ENCODE results near the gene NDUFS6.
"Not testable (repeated sequence)": the region's sequence is repeated elsewhere in the genome, so short reads cannot be mapped to it uniquely, and the experiment has no call there.

Gene NDUFS6

GRCh38 chr5:1806974-1807373 is 5.8 kb downstream of the NDUFS6 start:
- Histone ChIP-seq H3K4me3 (ENCODE audit: insufficient read depth, low read depth, low read length) (no peak overlapping the region), H3K4me1 (ENCODE audit: control insufficient read depth, insufficient read depth, low read length) (peaks cover 3% of the 10 kb centered on the region), H3K9me3 (ENCODE audit: control insufficient read depth, low read length) (no peaks in the 10 kb centered on the region), H3K27me3 (ENCODE audit: control insufficient read depth, insufficient read depth, low read length, poor library complexity, severe bottlenecking) (no peaks in the 10 kb centered on the region), H3K36me3 (ENCODE audit: control insufficient read depth, insufficient read depth, low read length) (peaks cover 41% of the 10 kb centered on the region), H3K27ac (ENCODE audit: insufficient read depth, low read depth, low read length, poor library complexity, severe bottlenecking) (no peak overlapping the region)
- WGBS, 2 experiments = 83 to 84% methylated on average over 16 of the region's 16 CpGs

- H3K9me3 ChIP-seq (ENCODE audit: control insufficient read depth, low read length) = no peaks in the 10 kb centered on the region
- peaks cover under 1% of the 10 kb centered on the region for H3K4me1 ChIP-seq (ENCODE audit: control insufficient read depth, insufficient read depth, low read length)
- H3K4me3 ChIP-seq (ENCODE audit: insufficient read depth, low read depth, low read length) = no peak overlapping the region
- WGBS, 2 experiments = 96 to 97% methylated on average over 20 of the region's 20 CpGs
- H3K27ac ChIP-seq (ENCODE audit: insufficient read depth, low read depth, low read length, poor library complexity, severe bottlenecking) = no peak overlapping the region
- H3K27me3 ChIP-seq (ENCODE audit: control insufficient read depth, insufficient read depth, low read length, poor library complexity, severe bottlenecking) = no peaks in the 10 kb centered on the region
- peaks cover 44% of the 10 kb centered on the region for H3K36me3 ChIP-seq (ENCODE audit: control insufficient read depth, insufficient read depth, low read length)
Observed at GRCh38 chr5:1807451-1808185, 6.4 kb downstream of the NDUFS6 start.

GRCh38 chr5:1808439-1808838 is 7.2 kb downstream of the NDUFS6 start:
- Histone ChIP-seq H3K4me1 (ENCODE audit: control insufficient read depth, insufficient read depth, low read length) (no peaks in the 10 kb centered on the region), H3K9me3 (ENCODE audit: control insufficient read depth, low read length) (no peaks in the 10 kb centered on the region), H3K27me3 (ENCODE audit: control insufficient read depth, insufficient read depth, low read length, poor library complexity, severe bottlenecking) (no peaks in the 10 kb centered on the region), H3K4me3 (ENCODE audit: insufficient read depth, low read depth, low read length) (no peak overlapping the region), H3K36me3 (ENCODE audit: control insufficient read depth, insufficient read depth, low read length) (peaks cover 45% of the 10 kb centered on the region), H3K27ac (ENCODE audit: insufficient read depth, low read depth, low read length, poor library complexity, severe bottlenecking) (no peak overlapping the region)
- 47 to 60% methylated on average over 3 of the region's 3 CpGs for WGBS, 2 experiments

- Histone ChIP-seq H3K9me3 (ENCODE audit: control insufficient read depth, low read length) (no peaks in the 10 kb centered on the region), H3K4me1 (ENCODE audit: control insufficient read depth, insufficient read depth, low read length) (no peaks in the 10 kb centered on the region), H3K27ac (ENCODE audit: insufficient read depth, low read depth, low read length, poor library complexity, severe bottlenecking) (no peak overlapping the region), H3K27me3 (ENCODE audit: control insufficient read depth, insufficient read depth, low read length, poor library complexity, severe bottlenecking) (no peaks in the 10 kb centered on the region), H3K36me3 (ENCODE audit: control insufficient read depth, insufficient read depth, low read length) (peaks cover 44% of the 10 kb centered on the region), H3K4me3 (ENCODE audit: insufficient read depth, low read depth, low read length) (no peak overlapping the region)
- 90 to 91% methylated on average over 32 of the region's 32 CpGs for WGBS, 2 experiments
Observed at GRCh38 chr5:1809416-1810035, 8.3 kb downstream of the NDUFS6 start.

- H3K36me3 ChIP-seq (ENCODE audit: control insufficient read depth, insufficient read depth, low read length) = peaks cover 41% of the 10 kb centered on the region
- no peaks in the 10 kb centered on the region for H3K4me1 ChIP-seq (ENCODE audit: control insufficient read depth, insufficient read depth, low read length)
- H3K4me3 ChIP-seq (ENCODE audit: insufficient read depth, low read depth, low read length) = no peak overlapping the region
- 93 to 94% methylated on average over 10 of the region's 10 CpGs for WGBS, 2 experiments
- no peaks in the 10 kb centered on the region for H3K9me3 ChIP-seq (ENCODE audit: control insufficient read depth, low read length)
- no peak overlapping the region for H3K27ac ChIP-seq (ENCODE audit: insufficient read depth, low read depth, low read length, poor library complexity, severe bottlenecking)
- no peaks in the 10 kb centered on the region for H3K27me3 ChIP-seq (ENCODE audit: control insufficient read depth, insufficient read depth, low read length, poor library complexity, severe bottlenecking)
Observed at GRCh38 chr5:1810581-1811101, 9.4 kb downstream of the NDUFS6 start.

- H3K27me3 ChIP-seq (ENCODE audit: control insufficient read depth, insufficient read depth, low read length, poor library complexity, severe bottlenecking) = no peaks in the 10 kb centered on the region
- 94 to 95% methylated on average over 30 of the region's 30 CpGs for WGBS, 2 experiments
- no peaks in the 10 kb centered on the region for H3K9me3 ChIP-seq (ENCODE audit: control insufficient read depth, low read length)
- no peak overlapping the region for H3K27ac ChIP-seq (ENCODE audit: insufficient read depth, low read depth, low read length, poor library complexity, severe bottlenecking)
- H3K36me3 ChIP-seq (ENCODE audit: control insufficient read depth, insufficient read depth, low read length) = peaks cover 46% of the 10 kb centered on the region
- H3K4me1 ChIP-seq (ENCODE audit: control insufficient read depth, insufficient read depth, low read length) = no peaks in the 10 kb centered on the region
- no peak overlapping the region for H3K4me3 ChIP-seq (ENCODE audit: insufficient read depth, low read depth, low read length)
Observed at GRCh38 chr5:1814183-1815020, 13.2 kb downstream of the NDUFS6 start.

- Histone ChIP-seq H3K36me3 (ENCODE audit: control insufficient read depth, insufficient read depth, low read length) (peaks cover 51% of the 10 kb centered on the region), H3K27me3 (ENCODE audit: control insufficient read depth, insufficient read depth, low read length, poor library complexity, severe bottlenecking) (no peaks in the 10 kb centered on the region), H3K27ac (ENCODE audit: insufficient read depth, low read depth, low read length, poor library complexity, severe bottlenecking) (no peak overlapping the region), H3K4me1 (ENCODE audit: control insufficient read depth, insufficient read depth, low read length) (no peaks in the 10 kb centered on the region), H3K4me3 (ENCODE audit: insufficient read depth, low read depth, low read length) (no peak overlapping the region), H3K9me3 (ENCODE audit: control insufficient read depth, low read length) (no peaks in the 10 kb centered on the region)
- WGBS, 2 experiments = 87 to 90% methylated on average over 16 to 18 of the region's 18 CpGs
Observed at GRCh38 chr5:1815071-1815786, 14.0 kb downstream of the NDUFS6 start.

- Histone ChIP-seq H3K4me3 (ENCODE audit: insufficient read depth, low read depth, low read length) (no peak overlapping the region), H3K36me3 (ENCODE audit: control insufficient read depth, insufficient read depth, low read length) (peaks cover 55% of the 10 kb centered on the region), H3K4me1 (ENCODE audit: control insufficient read depth, insufficient read depth, low read length) (no peaks in the 10 kb centered on the region), H3K27ac (ENCODE audit: insufficient read depth, low read depth, low read length, poor library complexity, severe bottlenecking) (no peak overlapping the region), H3K9me3 (ENCODE audit: control insufficient read depth, low read length) (no peaks in the 10 kb centered on the region), H3K27me3 (ENCODE audit: control insufficient read depth, insufficient read depth, low read length, poor library complexity, severe bottlenecking) (no peaks in the 10 kb centered on the region)
- WGBS, 2 experiments = 82 to 84% methylated on average over 17 of the region's 17 CpGs
Observed at GRCh38 chr5:1815881-1816292, 14.7 kb downstream of the NDUFS6 start.

GRCh38 chr5:1816495-1817089 is 15.4 kb downstream of the NDUFS6 start:
- H3K36me3 ChIP-seq (ENCODE audit: control insufficient read depth, insufficient read depth, low read length) = peaks cover 58% of the 10 kb centered on the region
- WGBS, 2 experiments = 87 to 91% methylated on average over 18 of the region's 18 CpGs
- H3K27ac ChIP-seq (ENCODE audit: insufficient read depth, low read depth, low read length, poor library complexity, severe bottlenecking); H3K4me1 ChIP-seq (ENCODE audit: control insufficient read depth, insufficient read depth, low read length); H3K27me3 ChIP-seq (ENCODE audit: control insufficient read depth, insufficient read depth, low read length, poor library complexity, severe bottlenecking); H3K4me3 ChIP-seq (ENCODE audit: insufficient read depth, low read depth, low read length); H3K9me3 ChIP-seq (ENCODE audit: control insufficient read depth, low read length): not testable (repeated sequence)
